ENCODE measurements around the gene IFITM1. TPM values are rescaled to one million over a fixed set of nuclear protein-coding genes. Genes with fewer than 3 reads are reported as not detected.

The IFITM1 gene
- total RNA-seq, 1 donor from 2014 or later, result 13.3 TPM

GRCh38 chr11:325796-326591 is 12.2 kb downstream of the IFITM1 start:
- H3K4me1 ChIP-seq, result peaks cover 10% of the 10 kb centered on the region
- H3K36me3 ChIP-seq, result no peaks in the 10 kb centered on the region
- H2AFZ ChIP-seq (replicated peaks), result no peak overlapping the region
- Mint-ChIP-seq H3K27me3 (ENCODE audit: insufficient read depth, low read depth) (no peaks in the 10 kb centered on the region), H3K36me3 (no peaks in the 10 kb centered on the region), H3K4me1 (peaks cover 39% of the 10 kb centered on the region), H3K9me3 (peaks cover 8% of the 10 kb centered on the region), H3K4me3 (no peak overlapping the region), H3K27ac (peak overlapping the region; percentile 96)
- DNase-seq (ENCODE audit: low spot score), result no peak
- H3F3A ChIP-seq (ENCODE audit: low read depth), result peaks cover 9% of the 10 kb centered on the region
- no peak overlapping the region for H3K4me2 ChIP-seq
- no peaks in the 10 kb centered on the region for H3K79me2 ChIP-seq (ENCODE audit: low read depth)
- H3K27ac ChIP-seq, result no peak overlapping the region
- no peaks in the 10 kb centered on the region for H4K20me1 ChIP-seq (ENCODE audit: low read depth)
- H3K9ac ChIP-seq, result no peak overlapping the region
- TF ChIP-seq EZH2 (IDR thresholded peaks at IDR 0.05) (no peak), CTCF (IDR thresholded peaks at IDR 0.05) (no peak), EZH2phosphoT487 (IDR thresholded peaks at IDR 0.05) (no peak)
- no peaks in the 10 kb centered on the region for H3K9me3 ChIP-seq (ENCODE audit: low read depth)
- no peaks in the 10 kb centered on the region for H3K27me3 ChIP-seq
- H3K4me3 ChIP-seq, result no peak overlapping the region

GRCh38 chr11:326592-326841 is 12.7 kb downstream of the IFITM1 start:
- Histone ChIP-seq H2AFZ (replicated peaks) (no peak overlapping the region), H3F3A (ENCODE audit: low read depth) (peaks cover 9% of the 10 kb centered on the region), H3K36me3 (no peaks in the 10 kb centered on the region), H3K27ac (no peak overlapping the region), H3K9me3 (ENCODE audit: low read depth) (no peaks in the 10 kb centered on the region), H3K27me3 (no peaks in the 10 kb centered on the region), H4K20me1 (ENCODE audit: low read depth) (no peaks in the 10 kb centered on the region), H3K79me2 (ENCODE audit: low read depth) (no peaks in the 10 kb centered on the region), H3K4me1 (peaks cover 10% of the 10 kb centered on the region), H3K4me2 (no peak overlapping the region), H3K4me3 (no peak overlapping the region), H3K9ac (no peak overlapping the region)
- Mint-ChIP-seq H3K4me1 (peaks cover 38% of the 10 kb centered on the region), H3K9me3 (peaks cover 14% of the 10 kb centered on the region), H3K27me3 (ENCODE audit: insufficient read depth, low read depth) (no peaks in the 10 kb centered on the region), H3K4me3 (no peak overlapping the region), H3K27ac (peak overlapping the region; percentile 96), H3K36me3 (no peaks in the 10 kb centered on the region)
- DNase-seq (ENCODE audit: low spot score), result no peak
- no peak for TF ChIP-seq CTCF (IDR thresholded peaks at IDR 0.05)

DNA sequence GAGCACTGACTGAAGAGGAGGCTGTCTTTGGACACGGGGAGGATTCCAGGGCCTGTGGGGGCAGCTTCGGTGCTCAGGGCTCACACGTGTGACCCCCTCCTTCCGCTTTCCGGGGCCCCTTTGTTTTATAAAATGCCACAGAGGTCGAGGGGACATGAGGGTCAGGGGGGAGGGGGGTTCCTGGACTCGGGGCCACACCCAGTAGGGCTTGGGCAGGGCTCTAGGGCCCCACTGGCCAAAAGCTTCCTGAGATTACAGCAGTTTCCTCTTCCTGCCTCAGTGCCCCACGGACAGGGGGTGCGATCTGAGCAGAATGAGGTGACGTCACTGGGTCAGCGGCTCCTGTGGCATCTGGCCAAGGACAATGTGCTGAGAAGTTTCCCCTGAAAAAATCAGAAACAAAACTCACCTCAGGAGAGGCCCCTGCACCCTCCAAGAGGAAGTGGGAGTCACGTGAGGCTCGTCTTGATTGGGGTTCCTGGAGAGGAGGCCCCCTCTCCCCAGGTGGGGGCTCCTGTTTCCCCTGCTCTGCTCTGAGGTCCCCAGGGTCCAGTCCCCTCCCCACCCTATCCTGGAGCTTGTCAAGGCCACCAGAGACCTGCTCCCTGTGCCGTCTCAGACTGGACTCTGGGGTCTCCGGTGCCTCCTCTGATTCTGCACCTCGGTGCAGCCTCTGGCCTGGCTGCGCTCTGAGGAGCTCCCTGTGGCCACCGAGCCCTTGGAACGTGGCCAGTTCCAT is 13.2 kb downstream of the IFITM1 start:
- H4K20me1 ChIP-seq (ENCODE audit: low read depth), result no peaks in the 10 kb centered on the region
- H3K9me3 ChIP-seq (ENCODE audit: low read depth), result no peaks in the 10 kb centered on the region
- H3K4me1 ChIP-seq, result peaks cover 10% of the 10 kb centered on the region
- no peak overlapping the region for H3K4me3 ChIP-seq
- no peaks in the 10 kb centered on the region for H3K36me3 ChIP-seq
- H3K4me1 Mint-ChIP-seq, result peaks cover 41% of the 10 kb centered on the region
- H3K4me2 ChIP-seq, result no peak overlapping the region
- H2AFZ ChIP-seq (replicated peaks), result no peak overlapping the region
- peaks cover 9% of the 10 kb centered on the region for H3F3A ChIP-seq (ENCODE audit: low read depth)
- H3K9ac ChIP-seq, result no peak overlapping the region
- peaks cover 2% of the 10 kb centered on the region for H3K36me3 Mint-ChIP-seq
- no peaks in the 10 kb centered on the region for H3K79me2 ChIP-seq (ENCODE audit: low read depth)
- H3K27ac Mint-ChIP-seq, result peak overlapping the region; percentile 96
- H3K4me3 Mint-ChIP-seq, result peak overlapping the region; percentile 50
- peaks cover 16% of the 10 kb centered on the region for H3K9me3 Mint-ChIP-seq
- DNase-seq (ENCODE audit: low spot score), result no peak
- H3K27ac ChIP-seq, result no peak overlapping the region
- H3K27me3 Mint-ChIP-seq (ENCODE audit: insufficient read depth, low read depth), result peaks cover 3% of the 10 kb centered on the region
- no peak for TF ChIP-seq EZH2 (IDR thresholded peaks at IDR 0.05)
- TF ChIP-seq EZH2phosphoT487 (IDR thresholded peaks at IDR 0.05), result no peak
- TF ChIP-seq CTCF (IDR thresholded peaks at IDR 0.05), result no peak
- no peaks in the 10 kb centered on the region for H3K27me3 ChIP-seq
